SW480 (cell line): Measurements from ENCODE around the gene GFPT2.

ENCODE experiments used
- DNase-seq: peaks from one replicate; pipeline ENCODE4 v3.0.0-alpha.2; 2016; ENCODE audit warnings: low spot score

GFPT2 gene

GRCh38 chr5:180353048-180353979 lies at the start of gene GFPT2:
Gene GFPT2, minus strand, starts transcription at chr5:180353336. Its CDS starts 119 bp downstream, at chr5:180353217.
- peak; percentile 26 for DNase-seq

GRCh38 chr5:180402716-180403115 lies 49.6 kb upstream of the GFPT2 start:
- DNase-seq, result no peak

- no peak for DNase-seq
Measured at GRCh38 chr5:180401229-180401907, 48.2 kb upstream of the GFPT2 start.

- no peak for DNase-seq
Measured at GRCh38 chr5:180400416-180400815, 47.3 kb upstream of the GFPT2 start.

GRCh38 chr5:180399401-180400215 lies 46.5 kb upstream of the GFPT2 start:
- DNase-seq, result no peak

GRCh38 chr5:180396926-180397325 lies 43.8 kb upstream of the GFPT2 start:
- no peak for DNase-seq

GRCh38 chr5:180395540-180396274 lies 42.6 kb upstream of the GFPT2 start:
- no peak for DNase-seq

- no peak for DNase-seq
Measured at GRCh38 chr5:180394031-180394636, 41.0 kb upstream of the GFPT2 start.

GRCh38 chr5:180391276-180391675 lies 38.1 kb upstream of the GFPT2 start:
- DNase-seq, result no peak

- DNase-seq, result peak; percentile 21
Measured at GRCh38 chr5:180390441-180391190, 37.5 kb upstream of the GFPT2 start.

- DNase-seq, result no peak
Measured at GRCh38 chr5:180389252-180390101, 36.3 kb upstream of the GFPT2 start.

GRCh38 chr5:180387798-180388197 lies 34.7 kb upstream of the GFPT2 start:
- DNase-seq, result no peak

- no peak for DNase-seq
Measured at GRCh38 chr5:180382926-180383325, 29.8 kb upstream of the GFPT2 start.

GRCh38 chr5:180381851-180382480 lies 28.8 kb upstream of the GFPT2 start:
- DNase-seq, result no peak

GRCh38 chr5:180381428-180381827 lies 28.3 kb upstream of the GFPT2 start:
- DNase-seq, result no peak

- DNase-seq, result no peak
Measured at GRCh38 chr5:180380856-180381255, 27.7 kb upstream of the GFPT2 start.

GRCh38 chr5:180380441-180380840 lies 27.3 kb upstream of the GFPT2 start:
- DNase-seq, result no peak

GRCh38 chr5:180379355-180380070 lies 26.4 kb upstream of the GFPT2 start:
- no peak for DNase-seq
